Measurements from ENCODE around the gene CCL11.
A peak's percentile ranks its signal among the peaks of the same experiment; 100 is the strongest.

CCL11 gene

GRCh38 chr17:34257299-34257985, 28.1 kb upstream of the CCL11 start:
- DNase-seq (ENCODE audit: low read depth), result no peak

- DNase-seq (ENCODE audit: low read depth), result no peak
Observed at GRCh38 chr17:34257986-34258326, 27.6 kb upstream of the CCL11 start.

- DNase-seq (ENCODE audit: low read depth), result peak; percentile 74
Observed at GRCh38 chr17:34259146-34259545, 26.4 kb upstream of the CCL11 start.

- DNase-seq (ENCODE audit: low read depth), result no peak
Observed at GRCh38 chr17:34260861-34261260, 24.7 kb upstream of the CCL11 start.

- no peak for DNase-seq (ENCODE audit: low read depth)
Observed at GRCh38 chr17:34261568-34262337, 23.8 kb upstream of the CCL11 start.

- no peak for DNase-seq (ENCODE audit: low read depth)
Observed at GRCh38 chr17:34265711-34266110, 19.8 kb upstream of the CCL11 start.

- DNase-seq (ENCODE audit: low read depth), result peak; percentile 66
Observed at GRCh38 chr17:34269969-34270368, 15.6 kb upstream of the CCL11 start, which contains the start of gene CCL7. CCL7 (plus strand) TSS chr17:34270221; CDS start chr17:34270291, 70 bp downstream.

- peak; percentile 88 for DNase-seq (ENCODE audit: low read depth)
Observed at GRCh38 chr17:34275881-34276280, 9.7 kb upstream of the CCL11 start.

- DNase-seq (ENCODE audit: low read depth), result no peak
Observed at GRCh38 chr17:34276826-34277225, 8.7 kb upstream of the CCL11 start.

- no peak for DNase-seq (ENCODE audit: low read depth)
Observed at GRCh38 chr17:34283571-34283970, 2.0 kb upstream of the CCL11 start.

GRCh38 chr17:34287875-34288274, 2.3 kb downstream of the CCL11 start:
- DNase-seq (ENCODE audit: low read depth), result peak; percentile 43

GRCh38 chr17:34290586-34290985, 5.0 kb downstream of the CCL11 start:
- DNase-seq (ENCODE audit: low read depth), result no peak

- DNase-seq (ENCODE audit: low read depth), result no peak
Observed at GRCh38 chr17:34291721-34292348, 6.3 kb downstream of the CCL11 start.

GRCh38 chr17:34299027-34299426, 13.5 kb downstream of the CCL11 start:
- DNase-seq (ENCODE audit: low read depth), result peak; percentile 19

- DNase-seq (ENCODE audit: low read depth), result peak; percentile 88
Observed at GRCh38 chr17:34299956-34300577, 14.5 kb downstream of the CCL11 start.

- peak; percentile 85 for DNase-seq (ENCODE audit: low read depth)
Observed at GRCh38 chr17:34300652-34301370, 15.3 kb downstream of the CCL11 start.

- peak; percentile 34 for DNase-seq (ENCODE audit: low read depth)
Observed at GRCh38 chr17:34301986-34302385, 16.4 kb downstream of the CCL11 start.

GRCh38 chr17:34302636-34303035, 17.1 kb downstream of the CCL11 start:
- DNase-seq (ENCODE audit: low read depth), result no peak

GRCh38 chr17:34303606-34304005, 18.1 kb downstream of the CCL11 start:
- no peak for DNase-seq (ENCODE audit: low read depth)

GRCh38 chr17:34305061-34305460, 19.5 kb downstream of the CCL11 start:
- no peak for DNase-seq (ENCODE audit: low read depth)

- peak; percentile 50 for DNase-seq (ENCODE audit: low read depth)
Observed at GRCh38 chr17:34305606-34306005, 20.1 kb downstream of the CCL11 start.

GRCh38 chr17:34306466-34306865, 20.9 kb downstream of the CCL11 start:
- DNase-seq (ENCODE audit: low read depth), result peak; percentile 85

Data from EH (cell line).